HUES64 (cell line): ENCODE data around the gene EHD4.

ENCODE experiments used
- H3K27ac ChIP-seq: 2 replicates; pipeline ENCODE4 v1.7.0; 2013; ENCODE audit warnings: low read depth, low read length, inconsistent platforms
- H3K27me3 ChIP-seq: 2 replicates; pipeline ENCODE4 v1.6.1; 2013; ENCODE audit warnings: mild to moderate bottlenecking, low read length; ENCODE audit not compliant: insufficient read depth
- H3K36me3 ChIP-seq: 2 replicates; pipeline ENCODE4 v1.6.1; 2013; ENCODE audit warnings: mild to moderate bottlenecking, low read length; ENCODE audit not compliant: insufficient read depth
- H3K4me1 ChIP-seq: 2 replicates; pipeline ENCODE4 v1.6.1; 2013; ENCODE audit warnings: mild to moderate bottlenecking, low read length, moderate library complexity; ENCODE audit not compliant: insufficient read depth
- H3K4me3 ChIP-seq: 2 replicates; pipeline ENCODE4 v1.5.1; 2013; ENCODE audit warnings: mild to moderate bottlenecking, low read length, moderate library complexity
- H3K9ac ChIP-seq: 2 replicates; pipeline ENCODE4 v1.6.1; 2013; ENCODE audit warnings: mild to moderate bottlenecking, low read depth, low read length
- H3K9me3 ChIP-seq: 2 replicates; pipeline ENCODE4 v1.6.1; 2013; ENCODE audit warnings: low read depth, low read length; ENCODE audit not compliant: insufficient read depth
- WGBS: fragments of 150-250, 120-280 bp; methylation state at CpG from one replicate; pipeline ENCODE4 v1.1.7; 2013; ENCODE audit warnings: missing lambda C conversion rate; 5-methylcytosine and 5-hydroxymethylcytosine counted together

Gene EHD4

GRCh38 chr15:41932511-41933289 lies 39.7 kb downstream of the EHD4 start:
- peaks cover 33% of the 10 kb centered on the region for H3K4me1 ChIP-seq
- H3K27ac ChIP-seq, result no peak overlapping the region

GRCh38 chr15:41932101-41932500 lies 40.3 kb downstream of the EHD4 start:
- no peak overlapping the region for H3K27ac ChIP-seq
- WGBS, result 97% methylated on average over 9 of the region's 9 CpGs
- H3K4me1 ChIP-seq, result peaks cover 33% of the 10 kb centered on the region
- no peaks in the 10 kb centered on the region for H3K9me3 ChIP-seq
- H3K9ac ChIP-seq, result no peak overlapping the region
- H3K27me3 ChIP-seq, result no peaks in the 10 kb centered on the region
- H3K36me3 ChIP-seq, result no peaks in the 10 kb centered on the region
- no peak overlapping the region for H3K4me3 ChIP-seq

More at GRCh38 chr15:41932511-41933289, 39.7 kb downstream of the EHD4 start:
- H3K4me3 ChIP-seq, result no peak overlapping the region
- H3K9me3 ChIP-seq, result no peaks in the 10 kb centered on the region
- peak overlapping the region; percentile 16; the same call in 1 of the 2 replicates for H3K9ac ChIP-seq
- no peaks in the 10 kb centered on the region for H3K36me3 ChIP-seq
- WGBS, result 82% methylated on average over 16 of the region's 16 CpGs
- no peaks in the 10 kb centered on the region for H3K27me3 ChIP-seq

GRCh38 chr15:41930867-41931222 lies 41.5 kb downstream of the EHD4 start:
- 100% methylated on average over 2 of the region's 2 CpGs for WGBS
- Histone ChIP-seq H3K36me3 (no peaks in the 10 kb centered on the region), H3K4me3 (no peak overlapping the region), H3K9me3 (no peaks in the 10 kb centered on the region), H3K27me3 (no peaks in the 10 kb centered on the region), H3K4me1 (peaks cover 33% of the 10 kb centered on the region), H3K9ac (no peak overlapping the region), H3K27ac (no peak overlapping the region)

GRCh38 chr15:41930221-41930866 lies 42.0 kb downstream of the EHD4 start:
- Histone ChIP-seq H3K27me3 (no peaks in the 10 kb centered on the region), H3K9me3 (no peaks in the 10 kb centered on the region), H3K4me1 (peaks cover 32% of the 10 kb centered on the region), H3K4me3 (no peak overlapping the region), H3K27ac (no peak overlapping the region), H3K36me3 (0 out of 2 replicates have a peak, but pooled peaks cover 1% of the 10 kb centered on the region), H3K9ac (no peak overlapping the region)
- WGBS, result 90% methylated on average over 8 of the region's 8 CpGs

GRCh38 chr15:41928637-41929620 lies 43.4 kb downstream of the EHD4 start:
- Histone ChIP-seq H3K4me1 (peaks cover 19% of the 10 kb centered on the region), H3K9me3 (no peaks in the 10 kb centered on the region), H3K36me3 (peaks cover 6% of the 10 kb centered on the region; the same call in 1 of the 2 replicates), H3K27ac (no peak overlapping the region), H3K4me3 (no peak overlapping the region), H3K27me3 (no peaks in the 10 kb centered on the region), H3K9ac (no peak overlapping the region)
- WGBS, result 85% methylated on average over 16 of the region's 16 CpGs

GRCh38 chr15:41928100-41928499 lies 44.3 kb downstream of the EHD4 start:
- H3K27ac ChIP-seq, result no peak overlapping the region
- no peaks in the 10 kb centered on the region for H3K27me3 ChIP-seq
- no peak overlapping the region for H3K9ac ChIP-seq
- peaks cover 6% of the 10 kb centered on the region; the same call in 1 of the 2 replicates for H3K36me3 ChIP-seq
- no peaks in the 10 kb centered on the region for H3K9me3 ChIP-seq
- no peak overlapping the region for H3K4me3 ChIP-seq
- 87% methylated on average over 6 of the region's 6 CpGs for WGBS
- H3K4me1 ChIP-seq, result peaks cover 11% of the 10 kb centered on the region

- WGBS, result 98% methylated on average over 3 of the region's 3 CpGs
- Histone ChIP-seq H3K9me3 (no peaks in the 10 kb centered on the region), H3K27ac (no peak overlapping the region), H3K4me3 (no peak overlapping the region), H3K4me1 (peaks cover 5% of the 10 kb centered on the region; the same call in 1 of the 2 replicates), H3K27me3 (no peaks in the 10 kb centered on the region), H3K36me3 (peaks cover 6% of the 10 kb centered on the region; the same call in 1 of the 2 replicates), H3K9ac (no peak overlapping the region)
Measured at GRCh38 chr15:41927536-41927935, 44.8 kb downstream of the EHD4 start.

GRCh38 chr15:41926185-41927056 lies 45.9 kb downstream of the EHD4 start:
- H3K9ac ChIP-seq, result no peak overlapping the region
- no peak overlapping the region for H3K27ac ChIP-seq
- no peaks in the 10 kb centered on the region for H3K9me3 ChIP-seq
- H3K4me3 ChIP-seq, result no peak overlapping the region
- 89% methylated on average over 10 of the region's 10 CpGs for WGBS
- H3K4me1 ChIP-seq, result peaks cover 8% of the 10 kb centered on the region; the same call in 1 of the 2 replicates
- H3K36me3 ChIP-seq, result peaks cover 6% of the 10 kb centered on the region; the same call in 1 of the 2 replicates
- no peaks in the 10 kb centered on the region for H3K27me3 ChIP-seq

- Histone ChIP-seq H3K9ac (no peak overlapping the region), H3K27ac (no peak overlapping the region), H3K36me3 (peaks cover 6% of the 10 kb centered on the region; the same call in 1 of the 2 replicates), H3K4me3 (no peak overlapping the region), H3K27me3 (no peaks in the 10 kb centered on the region), H3K9me3 (no peaks in the 10 kb centered on the region), H3K4me1 (peaks cover 10% of the 10 kb centered on the region; the same call in 1 of the 2 replicates)
- WGBS, result 95% methylated on average over 6 of the region's 7 CpGs
Measured at GRCh38 chr15:41925086-41925608, 47.2 kb downstream of the EHD4 start.
